DMS 273 (cell line): ENCODE measurements around the gene PGBD5.
A peak's percentile ranks its signal among the peaks of the same experiment; 100 is the strongest.

ENCODE experiments used
- DNase-seq: peaks from one replicate; lab custom pipeline; 2025; ENCODE audit not compliant: unreplicated experiment; lab: John Stamatoyannopoulos, UW

PGBD5 gene

DNA sequence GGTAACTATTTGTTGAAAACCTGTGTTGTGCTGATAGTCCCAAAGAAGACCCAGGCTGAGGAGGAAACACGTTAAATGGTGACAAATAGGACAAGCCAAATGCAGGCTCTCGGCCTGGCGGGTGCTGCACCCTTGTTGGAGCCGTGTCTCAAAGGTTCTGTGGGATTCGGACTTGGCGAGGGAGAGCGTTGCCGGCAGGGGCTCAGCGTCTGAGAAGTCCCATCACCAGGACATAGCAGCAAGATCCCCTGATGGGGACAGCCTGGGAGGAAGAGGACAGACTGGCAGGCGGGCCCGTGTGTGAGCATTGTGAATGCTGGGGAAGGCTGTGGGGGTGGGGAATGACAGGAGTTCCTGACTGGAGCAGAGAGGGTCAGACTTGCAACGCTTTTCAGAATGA is 142.5 kb downstream of the PGBD5 start:
- DNase-seq: no peak

DNA sequence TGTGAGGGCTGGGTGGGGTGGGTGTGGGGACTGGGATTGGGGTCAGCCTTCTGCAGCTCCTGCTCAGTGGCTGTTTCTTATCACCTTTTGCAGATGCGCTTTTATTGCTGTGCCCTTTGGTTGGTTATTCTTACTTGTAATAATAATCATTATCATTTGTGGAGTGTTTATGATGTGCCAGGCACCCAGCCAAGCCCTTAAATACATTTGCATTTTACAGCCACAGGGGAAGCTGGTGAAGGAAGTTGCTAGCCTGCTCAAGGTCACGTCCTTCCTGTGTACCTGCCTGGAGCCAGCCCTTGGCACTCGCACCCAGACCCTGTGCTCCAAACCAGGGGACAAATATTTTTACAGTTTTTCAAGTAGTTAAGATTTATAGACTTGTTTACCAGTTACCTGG is 144.0 kb downstream of the PGBD5 start:
- no peak for DNase-seq

DNA sequence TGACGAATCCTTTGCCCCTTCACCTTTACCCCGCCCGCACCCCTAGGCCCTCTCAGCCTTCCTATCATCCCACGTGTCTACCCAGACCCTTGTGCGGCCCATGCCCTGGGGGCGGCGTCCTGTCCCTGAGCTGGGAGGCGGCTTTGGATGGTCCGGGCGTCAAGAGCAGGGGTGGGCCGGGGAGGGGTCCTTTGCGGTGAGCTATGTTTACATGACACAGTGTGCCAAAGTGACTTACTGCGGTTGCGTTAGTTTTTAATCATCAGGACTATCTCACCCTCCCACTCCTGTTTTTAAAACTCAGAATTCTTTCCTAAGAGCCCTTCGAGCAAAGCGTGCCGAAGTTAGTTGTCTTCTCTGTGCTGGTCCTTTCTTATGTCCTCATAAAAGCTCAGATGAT is 144.6 kb downstream of the PGBD5 start:
- DNase-seq: no peak

DNA sequence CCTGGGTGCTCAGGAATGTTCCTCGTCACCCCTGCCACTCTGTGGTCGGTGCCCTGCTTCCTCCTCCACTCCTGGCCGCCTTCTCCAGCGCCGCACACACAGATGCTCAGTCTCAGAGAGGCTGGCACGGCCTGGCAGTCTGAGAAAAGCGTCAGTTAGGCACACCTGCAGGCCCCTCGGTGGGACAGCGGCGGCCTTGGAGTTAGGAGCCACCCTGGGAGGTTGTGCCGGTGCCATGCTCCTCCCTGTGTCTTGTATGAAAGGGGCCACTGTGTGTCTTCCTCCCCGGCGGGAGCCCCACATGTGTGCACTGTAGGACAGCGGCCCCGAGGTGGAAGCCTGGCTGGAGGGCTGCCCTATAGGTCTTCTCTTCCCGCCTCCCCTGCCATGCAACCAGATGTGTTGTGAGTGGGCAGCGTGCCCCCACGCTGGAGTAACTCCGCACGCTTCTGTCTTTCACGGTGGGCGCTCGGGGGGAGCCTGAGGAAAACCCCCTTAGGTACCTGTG is 145.2 kb downstream of the PGBD5 start:
- no peak for DNase-seq

DNA sequence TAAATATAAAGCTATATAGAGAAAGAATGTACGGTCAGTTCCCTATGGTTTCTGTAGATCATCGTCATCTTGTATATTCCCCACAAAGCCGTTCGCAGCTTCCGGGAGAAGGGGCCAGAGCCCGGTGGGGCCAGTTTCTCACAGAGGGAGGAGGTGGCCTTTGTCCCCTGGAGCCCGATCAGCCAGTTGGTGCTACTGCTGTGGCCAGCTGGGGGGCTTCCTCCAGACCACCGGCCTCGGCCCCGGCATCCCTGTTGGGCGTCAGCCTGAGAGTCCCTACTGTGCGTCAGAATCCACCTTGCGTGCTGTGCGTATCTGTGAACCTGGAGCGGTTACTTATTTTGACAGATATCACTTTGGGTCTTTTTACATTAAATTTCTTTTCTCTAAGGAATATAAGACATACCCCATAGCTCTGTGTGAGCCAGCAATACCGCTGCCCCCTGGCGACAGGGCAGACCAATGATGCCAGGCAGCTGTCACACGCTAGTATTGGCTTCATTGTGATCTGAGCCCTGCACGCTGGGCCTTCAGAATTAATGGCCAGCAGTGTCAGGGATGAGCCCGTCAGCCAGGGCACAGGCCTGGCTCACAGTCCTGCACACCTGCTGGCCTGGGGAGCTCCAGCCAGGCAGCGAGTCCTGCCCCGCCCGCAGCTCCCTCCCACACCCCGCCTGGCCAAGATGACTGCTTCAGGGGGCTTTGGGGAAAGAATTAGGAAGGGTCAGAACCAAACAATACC is 145.9 kb downstream of the PGBD5 start:
- no peak for DNase-seq

DNA sequence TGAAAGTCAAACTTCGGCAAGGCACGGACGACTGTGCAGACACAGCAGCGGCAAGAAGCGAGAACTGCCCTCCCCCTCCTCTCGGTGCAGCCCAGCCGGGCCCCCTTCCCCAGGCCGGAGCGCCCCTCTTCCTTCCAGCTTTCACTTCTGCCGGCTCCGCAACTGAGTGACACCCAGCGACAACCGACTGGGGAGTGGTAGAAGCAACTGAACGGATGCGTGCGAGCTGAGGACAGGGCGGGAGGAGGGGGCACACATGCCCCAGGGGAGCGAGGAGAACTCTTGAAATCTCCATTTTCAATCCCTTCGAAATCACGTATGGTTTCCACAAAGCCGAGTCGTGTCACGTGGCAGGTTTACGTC is 146.6 kb downstream of the PGBD5 start:
- no peak for DNase-seq

DNA sequence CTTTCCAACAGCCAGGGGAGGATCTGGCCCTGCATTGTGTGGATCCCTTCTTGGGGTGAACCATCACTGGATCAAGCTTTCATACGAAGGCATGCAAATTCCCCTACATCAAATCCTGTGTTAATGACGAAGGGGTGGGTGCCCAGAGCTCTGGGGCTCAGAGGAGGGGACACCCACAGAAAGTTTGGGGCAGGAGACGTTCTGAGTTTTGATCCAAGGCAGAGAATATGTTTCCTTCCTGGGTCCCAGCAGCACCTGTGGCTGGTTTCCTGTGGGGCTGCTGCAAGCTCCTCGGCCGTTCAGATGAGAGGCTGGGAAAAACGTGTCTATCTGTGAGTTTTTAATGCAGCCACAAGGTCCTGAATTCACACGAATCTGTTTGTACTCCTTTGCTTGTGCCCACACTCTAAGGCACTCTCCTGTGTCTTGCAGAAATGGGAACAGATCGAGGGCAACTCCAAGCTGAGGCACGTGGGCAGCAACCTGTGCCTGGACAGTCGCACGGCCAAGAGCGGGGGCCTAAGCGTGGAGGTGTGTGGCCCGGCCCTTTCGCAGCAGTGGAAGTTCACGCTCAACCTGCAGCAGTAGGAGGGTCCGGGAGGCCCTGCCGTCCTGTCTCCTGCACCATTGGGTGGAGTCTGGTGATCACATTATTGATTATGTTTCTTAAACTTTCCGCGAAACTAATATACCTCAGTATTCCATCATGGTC is 147.1 kb downstream of the PGBD5 start:
- DNase-seq: no peak

DNA sequence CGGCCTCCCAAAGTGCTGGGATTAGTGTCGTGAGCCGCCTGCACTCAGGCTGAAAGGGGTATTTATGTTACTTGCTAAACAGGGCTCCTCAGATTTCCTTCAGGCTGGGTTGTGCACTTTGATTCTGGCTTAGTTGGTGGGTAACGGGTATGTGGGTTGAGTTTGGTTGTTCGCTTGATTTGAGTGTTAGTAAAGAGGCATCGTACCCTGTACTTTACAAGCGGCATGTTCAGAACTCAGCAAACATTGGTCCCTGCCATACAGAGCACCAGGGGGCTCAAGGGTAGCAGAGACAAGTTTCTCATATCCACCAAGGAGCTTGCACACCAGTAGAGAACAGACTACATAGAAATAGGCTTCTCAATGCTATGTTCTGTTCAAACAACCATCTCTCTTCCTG is 147.8 kb downstream of the PGBD5 start:
- DNase-seq: no peak

DNA sequence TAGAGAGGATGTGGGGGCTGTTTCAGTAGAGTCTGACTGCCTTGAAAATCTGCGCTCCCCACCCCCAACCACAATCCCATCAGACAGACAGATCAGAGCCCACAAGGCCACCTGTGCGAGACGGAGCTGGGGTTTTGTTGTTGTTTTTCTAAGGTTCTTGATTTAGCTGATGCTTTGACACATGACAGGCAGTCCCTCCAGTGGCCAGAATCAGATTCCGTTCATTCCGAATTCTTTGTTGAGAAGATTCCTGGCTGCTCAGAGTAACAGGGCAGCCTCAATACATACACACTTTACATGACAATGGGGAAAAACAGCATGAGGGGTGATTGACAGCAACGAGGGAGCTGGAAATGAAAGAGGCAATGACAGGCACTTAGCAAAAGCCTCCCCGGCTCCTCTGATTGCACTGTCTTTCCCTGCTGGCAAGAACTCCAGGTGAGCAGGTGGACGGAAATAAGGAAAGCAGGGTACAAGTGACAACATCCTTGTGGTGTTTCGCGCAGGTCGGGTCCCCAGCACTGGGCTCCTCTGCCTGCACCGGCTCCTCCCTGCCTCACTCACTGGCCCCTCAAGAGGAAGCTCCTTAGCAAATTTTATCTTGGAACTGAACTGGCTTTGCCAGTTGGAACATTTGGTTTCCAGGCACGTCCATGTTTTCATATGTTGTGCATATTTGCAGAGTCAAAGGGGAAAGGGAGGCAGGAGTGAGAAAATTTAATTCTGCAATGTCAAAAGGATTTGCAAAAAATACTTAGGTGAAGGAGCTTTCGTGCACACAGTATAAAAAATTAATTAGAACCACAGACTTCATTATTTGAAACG is 148.7 kb downstream of the PGBD5 start:
- DNase-seq: no peak

DNA sequence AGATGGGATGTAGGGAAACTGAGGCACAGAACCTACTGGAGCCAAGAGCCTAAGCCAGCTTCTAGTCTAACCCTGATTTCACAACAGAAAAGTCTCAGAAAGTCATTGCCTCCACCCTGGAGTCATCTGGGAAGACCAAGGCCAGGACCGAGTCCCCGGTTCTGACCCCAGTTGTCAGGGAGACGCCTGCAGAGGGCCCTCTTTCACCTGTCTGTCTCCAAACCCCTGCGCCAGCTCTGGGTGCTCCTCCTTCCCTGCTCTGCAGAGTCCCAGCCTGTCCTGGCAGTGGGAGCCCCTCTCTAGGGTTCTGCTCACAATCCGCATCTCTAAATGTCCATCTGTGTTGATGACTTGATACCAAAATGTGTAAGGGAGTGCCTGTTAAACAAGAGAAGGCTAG is 149.7 kb downstream of the PGBD5 start:
- no peak for DNase-seq

DNA sequence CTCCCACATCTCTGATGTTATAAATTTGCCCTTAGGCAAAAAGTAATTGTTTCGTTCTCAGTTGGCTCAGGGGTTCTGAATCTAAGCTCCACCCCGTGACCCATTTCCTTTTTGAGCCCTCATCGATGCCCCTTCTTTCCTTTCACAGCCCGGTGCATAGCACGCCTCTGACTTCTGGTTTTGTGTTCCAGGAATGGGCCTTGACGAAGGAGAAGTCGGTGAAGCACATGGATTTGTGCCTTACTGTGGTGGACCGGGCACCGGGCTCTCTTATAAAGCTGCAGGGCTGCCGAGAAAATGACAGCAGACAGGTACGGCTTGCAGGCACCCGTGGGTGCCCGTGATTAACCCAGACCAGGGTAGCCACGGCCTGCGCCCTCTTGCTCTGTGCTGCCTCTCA is 151.9 kb downstream of the PGBD5 start:
- no peak for DNase-seq

DNA sequence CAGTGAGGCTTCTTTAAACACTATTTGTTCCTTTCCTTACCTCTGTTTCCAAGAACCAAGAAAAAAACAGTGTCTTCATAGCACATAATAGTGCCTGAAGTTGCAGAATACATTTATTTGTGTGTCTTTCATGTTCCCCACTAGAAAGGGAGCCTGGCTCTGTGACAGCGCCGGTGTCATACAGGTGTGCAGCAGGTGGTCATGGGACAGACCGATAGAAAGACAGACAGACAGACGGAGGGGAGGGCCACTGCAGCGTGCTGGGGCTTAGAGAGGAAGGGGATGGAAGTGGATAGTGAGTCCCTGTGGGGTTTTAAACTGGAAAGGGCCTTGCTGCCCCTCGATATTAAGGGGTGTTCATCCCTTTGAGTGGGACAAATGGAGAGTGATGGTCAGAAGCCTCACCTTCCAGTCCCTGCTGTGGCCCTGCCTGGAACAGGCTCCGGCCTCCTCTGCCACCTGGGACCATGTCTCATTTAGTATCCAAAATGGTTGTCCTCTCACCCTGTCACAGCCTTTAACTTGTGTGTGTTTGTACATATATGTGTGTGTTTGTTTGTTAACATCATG is 152.9 kb downstream of the PGBD5 start:
- no peak for DNase-seq

DNA sequence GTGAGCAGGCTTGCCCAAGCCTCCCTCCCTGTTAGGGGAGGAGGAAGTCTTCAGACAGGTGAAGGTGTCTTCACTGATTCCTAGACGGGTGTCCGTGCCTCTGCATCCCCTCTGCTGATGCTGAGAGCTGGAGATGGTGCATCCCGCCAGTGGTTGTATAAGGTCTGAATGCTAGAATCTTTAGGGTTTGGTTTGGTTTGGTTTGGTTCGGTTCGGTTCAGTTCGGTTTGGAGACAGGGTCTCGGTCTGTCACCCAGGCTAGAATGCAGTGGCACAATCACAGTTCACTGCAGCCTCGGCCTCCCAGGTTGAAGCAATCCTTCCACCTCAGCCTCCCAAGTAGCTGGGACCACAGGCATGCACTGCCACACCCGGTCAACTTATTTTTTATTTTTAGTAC is 153.6 kb downstream of the PGBD5 start:
- DNase-seq: no peak

DNA sequence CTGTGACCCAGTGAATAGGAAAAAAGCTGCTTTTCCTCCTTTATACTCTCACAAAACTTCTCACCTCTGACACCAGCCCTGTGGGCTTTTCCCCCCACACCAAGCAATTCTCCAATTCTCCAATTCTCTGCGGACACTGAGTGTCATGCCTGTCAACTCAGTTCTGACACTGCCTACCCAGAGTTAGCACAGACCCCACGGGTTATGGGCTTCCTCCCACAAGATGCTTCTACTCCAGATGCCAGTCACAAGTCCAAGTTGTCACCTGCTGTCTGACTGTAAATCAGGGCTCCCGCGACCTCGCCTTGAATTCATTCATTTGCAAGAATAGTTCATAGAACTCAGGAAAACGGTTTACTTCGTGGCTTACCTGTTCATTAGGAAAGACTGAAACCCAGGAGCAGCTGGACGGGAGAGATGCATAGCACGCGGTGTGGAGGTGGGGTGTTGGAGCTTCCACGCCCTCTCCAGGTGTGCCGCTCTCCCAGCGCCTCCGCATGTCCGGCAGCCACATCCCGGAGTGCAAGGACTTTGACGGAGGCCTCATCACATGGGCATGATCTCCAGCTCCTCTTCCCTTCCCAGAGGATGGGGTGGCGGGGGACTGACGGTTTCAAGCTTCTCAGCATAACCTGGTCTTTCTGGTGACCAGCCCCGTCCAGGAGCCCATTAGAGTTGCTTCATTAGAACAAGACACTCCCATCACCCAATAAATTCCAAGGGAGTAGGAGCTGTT is 154.7 kb downstream of the PGBD5 start:
- DNase-seq: no peak

DNA sequence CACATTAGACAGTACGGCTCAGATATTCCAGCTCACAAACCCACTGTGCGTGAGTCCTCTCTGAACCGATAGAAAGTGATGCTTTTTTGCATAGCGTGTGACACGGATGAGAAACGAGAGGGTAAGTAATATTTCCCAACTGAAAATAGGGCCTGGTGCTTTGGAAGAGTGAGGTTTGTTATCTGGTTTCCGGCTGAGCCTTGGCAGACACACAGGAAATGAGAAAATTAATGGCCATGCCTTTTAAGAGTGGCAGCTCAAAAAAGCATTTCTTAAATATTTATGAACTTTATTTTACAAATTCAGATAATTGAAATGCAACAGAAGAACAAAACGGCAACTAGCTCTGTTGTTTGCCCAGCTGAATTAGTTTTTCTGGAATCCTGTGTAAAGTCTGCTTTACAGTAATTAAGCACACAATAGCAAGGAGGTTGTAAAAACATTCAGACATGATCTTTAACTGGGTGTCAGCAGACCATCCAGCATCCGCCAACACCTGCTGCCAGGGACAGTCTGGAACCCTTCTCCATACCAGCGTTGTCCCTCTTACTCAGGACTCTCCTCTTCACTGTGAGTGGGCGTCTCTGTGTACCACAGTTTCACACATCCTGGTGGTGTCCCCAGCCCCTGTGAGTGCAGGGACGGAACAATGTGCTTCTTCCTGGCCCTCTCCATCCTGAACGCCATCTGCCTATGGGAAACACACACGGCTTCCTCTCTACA is 155.4 kb downstream of the PGBD5 start:
- no peak for DNase-seq

DNA sequence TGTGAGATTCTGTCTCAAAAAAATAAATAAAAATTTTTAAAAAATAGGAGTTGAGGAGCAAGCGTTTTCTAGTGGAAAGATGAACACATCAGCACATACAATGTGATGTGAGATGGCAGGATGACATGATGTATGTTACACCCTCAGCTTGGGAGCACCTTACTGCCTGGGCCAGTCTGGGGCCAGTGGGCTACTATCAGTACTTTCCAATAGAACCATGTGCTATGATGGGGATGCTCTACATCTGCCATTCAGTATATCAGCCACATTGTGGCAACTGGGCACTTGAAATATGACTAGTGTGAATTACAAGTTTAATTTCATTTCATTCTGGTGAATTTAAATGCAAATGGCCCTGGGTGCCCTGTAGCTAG is 156.0 kb downstream of the PGBD5 start:
- DNase-seq: no peak

DNA sequence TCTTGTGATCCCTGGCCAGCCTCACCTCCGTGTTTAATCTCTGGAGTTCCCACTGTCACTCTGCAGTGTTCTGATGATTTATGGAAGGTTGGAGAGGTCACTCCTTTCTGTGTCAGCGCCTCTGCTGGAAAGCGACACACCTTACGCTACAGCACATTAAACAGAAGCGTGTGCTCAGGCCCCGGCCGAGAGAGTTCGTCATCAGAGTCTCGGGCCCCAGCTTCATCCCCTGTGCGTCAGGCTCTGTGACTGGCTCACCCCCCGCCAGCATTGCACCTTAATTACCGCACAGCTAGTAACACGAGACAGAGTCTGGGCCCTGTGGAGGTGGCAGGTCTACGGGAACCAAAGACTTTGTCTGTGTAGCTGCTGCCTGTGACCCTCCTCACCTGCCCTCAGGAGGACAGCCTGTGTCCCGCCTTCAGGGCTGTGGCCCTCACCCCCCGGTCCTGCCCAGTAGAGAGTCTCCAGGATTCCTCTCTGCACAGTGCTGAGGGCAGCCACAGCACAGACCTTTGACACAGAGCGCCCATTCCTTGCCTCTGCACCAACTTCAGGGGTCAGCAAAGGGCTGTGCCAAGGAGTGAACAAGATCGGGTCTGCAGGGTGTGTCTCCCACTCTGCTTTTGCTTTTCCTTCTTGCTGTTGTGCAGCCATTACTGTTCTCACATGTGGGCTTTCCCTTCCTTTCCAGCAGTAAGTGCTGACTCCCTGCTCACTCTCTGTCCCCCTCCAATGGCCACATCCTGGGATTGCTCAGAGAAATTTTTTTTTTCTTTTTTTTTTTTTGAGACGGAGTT is 157.6 kb downstream of the PGBD5 start:
- peak; percentile 77 for DNase-seq

DNA sequence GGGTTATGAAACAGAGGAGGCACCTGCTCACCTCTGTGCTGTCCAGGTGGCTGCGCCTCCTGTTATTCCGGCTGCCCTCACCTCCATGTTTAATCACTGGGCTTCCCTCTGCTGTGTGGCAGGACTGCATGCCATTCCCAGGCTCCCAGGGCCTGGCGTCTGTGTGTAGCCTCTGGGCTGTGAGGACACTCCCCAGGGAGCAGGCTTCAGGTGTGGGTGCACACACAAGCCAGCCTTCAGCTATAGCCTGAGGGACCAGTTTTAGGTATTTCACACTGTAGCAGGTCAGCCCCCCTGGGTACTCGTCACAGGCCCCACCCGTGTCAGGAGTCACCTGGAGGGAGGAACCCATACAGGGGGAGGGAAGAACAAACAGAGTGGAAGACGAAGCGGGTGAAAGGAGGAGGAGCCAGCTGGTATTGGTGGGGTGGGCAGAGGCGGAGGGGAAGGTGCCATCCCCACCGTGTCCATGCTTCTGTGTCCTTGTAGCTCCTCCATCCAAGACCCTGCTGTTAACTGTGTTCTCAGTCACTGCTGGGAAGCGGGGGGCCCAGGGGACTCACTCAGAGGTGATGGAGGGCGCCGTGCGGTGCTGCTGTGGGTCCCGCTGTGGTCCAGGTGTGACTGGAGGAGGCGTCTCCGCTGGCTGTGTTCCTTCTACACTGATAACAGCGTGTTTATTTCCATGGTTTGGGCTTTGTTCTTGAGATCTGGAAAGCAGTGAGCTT is 158.6 kb downstream of the PGBD5 start:
- DNase-seq: no peak

DNA sequence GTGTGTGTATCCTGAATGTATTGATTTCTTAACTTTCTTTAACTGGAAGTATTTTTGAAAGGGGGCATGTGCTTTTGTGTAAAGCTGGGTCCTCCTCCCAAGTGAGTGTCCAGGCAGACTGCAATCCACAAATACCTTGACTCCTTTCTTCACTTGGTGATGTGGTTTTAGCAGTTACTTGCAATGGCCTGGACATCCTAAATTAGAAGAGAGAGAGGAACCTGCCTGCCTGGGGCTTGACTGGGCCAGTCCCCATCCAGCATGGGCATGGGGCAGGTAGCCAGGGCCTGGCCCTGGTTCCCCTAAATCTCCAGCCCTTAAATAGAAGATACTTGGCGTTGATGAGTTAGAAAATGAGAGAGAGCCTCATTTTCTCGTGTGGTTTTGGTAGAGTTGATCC is 159.7 kb downstream of the PGBD5 start:
- no peak for DNase-seq
